Common myeloid progenitor, CD34-positive (primary cell): ENCODE data around the gene LTBP1.

ENCODE experiments used
- CTCF ChIA-PET: fragments of 350-600 bp; sonication (Branson Sonifier 250); formaldehyde crosslinking; loops from one replicate; lab custom pipeline; 2021; ENCODE audit warnings: antibody characterized with exemption; lab: Charles Lee
- POLR2A ChIA-PET: fragments of 350-600 bp; sonication (Branson Sonifier 250); formaldehyde crosslinking; loops from one replicate; lab custom pipeline; 2021; ENCODE audit warnings: antibody characterized with exemption; lab: Charles Lee
- DNase-seq, 3 donors: peaks; one replicate each; pipeline versions ENCODE4 v3.0.0 to v3.0.0-alpha.2; 2013
- H3K27ac ChIP-seq, 2 experiments: 1 replicate in 1 of 2; 2 replicates in 1 of 2; pipeline ENCODE4 v1.7.0; 2013; ENCODE audit warnings: inconsistent platforms in 2 of 2, low read length in 2 of 2, mild to moderate bottlenecking in 2 of 2, low read depth in 1 of 2, moderate library complexity in 1 of 2; ENCODE audit not compliant: severe bottlenecking in 2 of 2, insufficient read depth in 1 of 2, poor library complexity in 1 of 2
- H3K27me3 ChIP-seq, 5 experiments: replicated peaks in 2 of 5; 1 replicate in 3 of 5; 2 replicates in 2 of 5; pipeline versions ENCODE4 v1.6.1 to v1.7.0; 2013; ENCODE audit warnings: low read length in 4 of 5, mild to moderate bottlenecking in 2 of 5, moderate library complexity in 2 of 5, inconsistent platforms in 1 of 5; ENCODE audit not compliant: insufficient read depth in 5 of 5, control insufficient read depth in 4 of 5
- H3K36me3 ChIP-seq, 4 experiments: 1 replicate in 2 of 4; 2 replicates in 2 of 4; pipeline versions ENCODE4 v1.6.1 to v1.7.0; 2013; ENCODE audit warnings: low read length in 3 of 4, control low read depth in 1 of 4, mild to moderate bottlenecking in 1 of 4; ENCODE audit not compliant: control insufficient read depth in 4 of 4, insufficient read depth in 4 of 4
- H3K4me1 ChIP-seq, 4 experiments: 1 replicate in 3 of 4; 2 replicates in 1 of 4; pipeline versions ENCODE4 v1.6.1 to v1.7.1; 2013; ENCODE audit warnings: low read length in 3 of 4, mild to moderate bottlenecking in 3 of 4, control low read depth in 1 of 4, inconsistent platforms in 1 of 4, moderate library complexity in 1 of 4; ENCODE audit not compliant: control insufficient read depth in 4 of 4, insufficient read depth in 4 of 4; ENCODE audit errors: control extremely low read depth in 1 of 4
- H3K4me3 ChIP-seq, 7 experiments: 1 replicate in 4 of 7; 2 replicates in 3 of 7; pipeline versions ENCODE4 v1.5.1 to v1.7.0; 2013; ENCODE audit warnings: mild to moderate bottlenecking in 7 of 7, low read length in 6 of 7, moderate library complexity in 6 of 7, inconsistent platforms in 2 of 7, low read depth in 2 of 7, control low read depth in 1 of 7; ENCODE audit not compliant: insufficient read depth in 4 of 7, control insufficient read depth in 1 of 7; ENCODE audit errors: extremely low read depth in 1 of 7
- H3K9me3 ChIP-seq, 5 experiments: 1 replicate in 4 of 5; 2 replicates in 1 of 5; pipeline versions ENCODE4 v1.6.1 to v1.7.1; 2013; ENCODE audit warnings: low read length in 4 of 5, mild to moderate bottlenecking in 2 of 5, inconsistent platforms in 1 of 5, low read depth in 1 of 5, moderate library complexity in 1 of 5; ENCODE audit not compliant: control insufficient read depth in 4 of 5, insufficient read depth in 2 of 5; ENCODE audit errors: control extremely low read depth in 1 of 5
- WGBS: methylation state at CpG from one replicate; pipeline ENCODE4 v1.1.5; 2013; ENCODE audit not compliant: insufficient coverage; 5-methylcytosine and 5-hydroxymethylcytosine counted together

LTBP1 gene

GRCh38 chr2:33121416-33121815 is 174.7 kb downstream of the LTBP1 start:
- no peaks in the 10 kb centered on the region for H3K4me1 ChIP-seq
- H3K27ac ChIP-seq: no peak overlapping the region
- peaks cover 0 to 2% (median 0%) of the 10 kb centered on the region in 5 experiments for H3K9me3 ChIP-seq
- POLR2A ChIA-PET: no interaction called here
- no peak overlapping the region for H3K4me3 ChIP-seq
- CTCF ChIA-PET: no interaction called here
- no peaks in the 10 kb centered on the region for H3K27me3 ChIP-seq
- 100% methylated on average over 8 of the region's 10 CpGs for WGBS
- DNase-seq: no peak
- H3K36me3 ChIP-seq: no peaks in the 10 kb centered on the region

GRCh38 chr2:33121925-33122324 is 175.2 kb downstream of the LTBP1 start:
- H3K4me3 ChIP-seq: no peak overlapping the region
- no peak overlapping the region for H3K27ac ChIP-seq
- no peak for DNase-seq
- ChIA-PET POLR2A (no interaction called here), CTCF (interaction anchor here (0.6 kb wide), 1 partner anchor 100 kb away, joined by 3 read pairs; no protein-coding TSS in a partner anchor)
- H3K27me3 ChIP-seq: no peaks in the 10 kb centered on the region
- peaks cover 0 to 2% (median 0%) of the 10 kb centered on the region in 5 experiments for H3K9me3 ChIP-seq
- no peaks in the 10 kb centered on the region for H3K4me1 ChIP-seq
- WGBS: 99% methylated on average over 7 of the region's 10 CpGs
- H3K36me3 ChIP-seq: no peaks in the 10 kb centered on the region

- 100% methylated on average over 3 of the region's 3 CpGs for WGBS
- CTCF ChIA-PET: interaction anchor here (0.6 kb wide), 1 partner anchor 678 kb away, joined by 4 read pairs; no protein-coding TSS in a partner anchor
- H3K36me3 ChIP-seq: no peaks in the 10 kb centered on the region
- no peak overlapping the region for H3K27ac ChIP-seq
- H3K9me3 ChIP-seq: no peaks in the 10 kb centered on the region
- H3K4me1 ChIP-seq: no peaks in the 10 kb centered on the region
- DNase-seq: peak; percentile 20 to 68 (median 39)
- peaks cover 0 to 1% (median 0%) of the 10 kb centered on the region in 5 experiments for H3K27me3 ChIP-seq
- H3K4me3 ChIP-seq: no peak overlapping the region
- POLR2A ChIA-PET: no interaction called here
These were observed 176.0 kb downstream of the LTBP1 start for GRCh38 chr2:33122726-33123125.

GRCh38 chr2:33123216-33123615 is 176.5 kb downstream of the LTBP1 start:
- CTCF ChIA-PET: interaction anchor here (0.6 to 1.0 kb wide), 2 partner anchors 23 to 678 kb away, joined by 3 to 4 read pairs; no protein-coding TSS in a partner anchor
- H3K27ac ChIP-seq: no peak overlapping the region

GRCh38 chr2:33126552-33126951 is 179.8 kb downstream of the LTBP1 start:
- Histone ChIP-seq H3K4me3 (no peak overlapping the region), H3K27me3 (peaks cover 0 to 3% (median 0%) of the 10 kb centered on the region in 5 experiments), H3K27ac (no peak overlapping the region), H3K36me3 (no peaks in the 10 kb centered on the region), H3K4me1 (no peaks in the 10 kb centered on the region), H3K9me3 (no peaks in the 10 kb centered on the region)
- DNase-seq: no peak
- CTCF ChIA-PET: interaction anchor here (0.7 kb wide), 1 partner anchor 371 kb away, joined by 3 read pairs; no protein-coding TSS in a partner anchor
- POLR2A ChIA-PET: no interaction called here
- WGBS: 100% methylated on average over 1 of the region's 1 CpG

More at GRCh38 chr2:33123216-33123615, 176.5 kb downstream of the LTBP1 start:
- no peak for DNase-seq
- H3K9me3 ChIP-seq: no peaks in the 10 kb centered on the region
- POLR2A ChIA-PET: no interaction called here
- no peaks in the 10 kb centered on the region for H3K36me3 ChIP-seq
- no peak overlapping the region for H3K4me3 ChIP-seq
- H3K27me3 ChIP-seq: peaks cover 0 to 3% (median 0%) of the 10 kb centered on the region in 5 experiments
- H3K4me1 ChIP-seq: no peaks in the 10 kb centered on the region

GRCh38 chr2:33126958-33127357 is 180.2 kb downstream of the LTBP1 start:
- WGBS: 100% methylated on average over 2 of the region's 3 CpGs
- Histone ChIP-seq H3K36me3 (no peaks in the 10 kb centered on the region), H3K9me3 (no peaks in the 10 kb centered on the region), H3K27me3 (peaks cover 0 to 3% (median 0%) of the 10 kb centered on the region in 5 experiments), H3K4me1 (no peaks in the 10 kb centered on the region), H3K27ac (no peak overlapping the region), H3K4me3 (no peak overlapping the region)
- POLR2A ChIA-PET: no interaction called here
- DNase-seq: no peak
- CTCF ChIA-PET: no interaction called here

GRCh38 chr2:33129263-33130053 is 182.7 kb downstream of the LTBP1 start:
- H3K9me3 ChIP-seq: no peaks in the 10 kb centered on the region
- peaks cover 0 to 3% (median 0%) of the 10 kb centered on the region in 5 experiments for H3K27me3 ChIP-seq
- no peak overlapping the region for H3K4me3 ChIP-seq
- H3K4me1 ChIP-seq: no peaks in the 10 kb centered on the region
- no peak for DNase-seq
- H3K36me3 ChIP-seq: no peaks in the 10 kb centered on the region
- POLR2A ChIA-PET: no interaction called here
- no peak overlapping the region for H3K27ac ChIP-seq
- WGBS: no CpG with 5 or more reads among the region's 7 CpGs
- CTCF ChIA-PET: no interaction called here
